Mesenchymal stem cell (in vitro differentiated cells and primary cell): ENCODE results near the gene CRYGN.

Experiments
- DNase-seq: peaks from one replicate; pipeline ENCODE4 v3.0.0-alpha.2; 2013
- H2AFZ ChIP-seq: one replicate; pipeline ENCODE4 v1.6.1; 2013; ENCODE audit warnings: low read depth, mild to moderate bottlenecking, control low read depth, inconsistent platforms, low read length, moderate library complexity
- H2AK5ac ChIP-seq: 2 replicates; pipeline ENCODE4 v1.6.1; 2013; ENCODE audit warnings: low read length, moderate library complexity, mild to moderate bottlenecking, inconsistent platforms; ENCODE audit not compliant: severe bottlenecking
- H2BK120ac ChIP-seq: one replicate; pipeline ENCODE4 v1.6.1; 2013; ENCODE audit warnings: low read depth, mild to moderate bottlenecking, inconsistent platforms, low read length, moderate library complexity
- H2BK12ac ChIP-seq, 2 experiments: one replicate each; pipeline ENCODE4 v1.6.1; 2013; ENCODE audit warnings: inconsistent platforms in 2 of 2, low read length in 2 of 2, mild to moderate bottlenecking in 2 of 2, moderate library complexity in 2 of 2, control low read depth in 1 of 2
- H2BK15ac ChIP-seq: one replicate; pipeline ENCODE4 v1.6.1; 2013; ENCODE audit warnings: mild to moderate bottlenecking, low read depth, inconsistent platforms; ENCODE audit not compliant: poor library complexity, severe bottlenecking
- H2BK5ac ChIP-seq: 2 replicates; pipeline ENCODE4 v1.6.1; 2013; ENCODE audit warnings: low read depth, mild to moderate bottlenecking, low read length, control low read depth, inconsistent platforms; ENCODE audit not compliant: poor library complexity, severe bottlenecking
- H3K14ac ChIP-seq, 2 experiments: one replicate each; pipeline ENCODE4 v1.6.1; 2013; ENCODE audit warnings: inconsistent platforms in 2 of 2, low read length in 2 of 2, control low read depth in 1 of 2, mild to moderate bottlenecking in 1 of 2, moderate library complexity in 1 of 2
- H3K18ac ChIP-seq, 2 experiments: one replicate each; pipeline ENCODE4 v1.6.1; 2013; ENCODE audit warnings: inconsistent platforms in 2 of 2, low read length in 2 of 2, control low read depth in 1 of 2, low read depth in 1 of 2, mild to moderate bottlenecking in 1 of 2
- H3K23ac ChIP-seq, 2 experiments: one replicate each; pipeline ENCODE4 v1.6.1; 2013; ENCODE audit warnings: inconsistent platforms in 2 of 2, low read length in 2 of 2, mild to moderate bottlenecking in 2 of 2, moderate library complexity in 2 of 2, control low read depth in 1 of 2
- H3K27ac ChIP-seq: 2 replicates; pipeline ENCODE4 v1.5.1; 2013; ENCODE audit warnings: mild to moderate bottlenecking, moderate library complexity, low read length, control low read depth, inconsistent platforms; ENCODE audit not compliant: poor library complexity, severe bottlenecking
- H3K27me3 ChIP-seq, 2 experiments: 2 replicates each; pipeline versions ENCODE4 v1.6.1 to v1.7.0; 2013; ENCODE audit warnings: low read length in 2 of 2, mild to moderate bottlenecking in 2 of 2, moderate library complexity in 2 of 2, control low read depth in 1 of 2, inconsistent platforms in 1 of 2; ENCODE audit not compliant: control insufficient read depth in 1 of 2, insufficient read depth in 1 of 2
- H3K36me3 ChIP-seq, 2 experiments: 2 replicates each; pipeline versions ENCODE4 v1.6.1 to v1.7.0; 2013; ENCODE audit warnings: low read length in 2 of 2, control low read depth in 1 of 2, inconsistent platforms in 1 of 2, low read depth in 1 of 2, mild to moderate bottlenecking in 1 of 2; ENCODE audit not compliant: insufficient read depth in 2 of 2, control insufficient read depth in 1 of 2
- H3K4ac ChIP-seq, 2 experiments: one replicate each; pipeline ENCODE4 v1.6.1; 2013; ENCODE audit warnings: inconsistent platforms in 2 of 2, low read length in 2 of 2, mild to moderate bottlenecking in 2 of 2, moderate library complexity in 2 of 2, control low read depth in 1 of 2, low read depth in 1 of 2
- H3K4me1 ChIP-seq: 2 replicates; pipeline ENCODE4 v1.6.1; 2013; ENCODE audit warnings: low read depth, low read length, control low read depth; ENCODE audit not compliant: control insufficient read depth, insufficient read depth
- H3K4me2 ChIP-seq: 2 replicates; pipeline ENCODE4 v1.6.1; 2013; ENCODE audit warnings: low read length, mild to moderate bottlenecking, inconsistent platforms; ENCODE audit not compliant: poor library complexity, severe bottlenecking
- H3K4me3 ChIP-seq, 2 experiments: 2 replicates each; pipeline versions ENCODE4 v1.5.1 to v1.7.0; 2013; ENCODE audit warnings: low read length in 2 of 2, mild to moderate bottlenecking in 2 of 2, control low read depth in 1 of 2, low read depth in 1 of 2; ENCODE audit not compliant: insufficient read depth in 1 of 2
- H3K79me1 ChIP-seq: replicated peaks from 2 replicates; pipeline ENCODE4 v1.6.1; 2013; ENCODE audit warnings: mild to moderate bottlenecking, control low read depth, low read length, inconsistent platforms; ENCODE audit not compliant: poor library complexity, severe bottlenecking
- H3K9ac ChIP-seq: 2 replicates; pipeline ENCODE4 v1.7.0; 2013; ENCODE audit warnings: mild to moderate bottlenecking, low read length, moderate library complexity
- H3K9me3 ChIP-seq: 2 replicates; pipeline ENCODE4 v1.7.0; 2013; ENCODE audit warnings: mild to moderate bottlenecking, low read length; ENCODE audit not compliant: control insufficient read depth
- H4K8ac ChIP-seq: one replicate; pipeline ENCODE4 v1.6.1; 2013; ENCODE audit warnings: inconsistent platforms, mild to moderate bottlenecking, low read length, moderate library complexity
- H4K91ac ChIP-seq: one replicate; pipeline ENCODE4 v1.6.1; 2013; ENCODE audit warnings: mild to moderate bottlenecking, low read length, inconsistent platforms
- WGBS: methylation state at CpG from one replicate; pipeline ENCODE4 v1.1.7; 2013; ENCODE audit warnings: mixed read lengths; 5-methylcytosine and 5-hydroxymethylcytosine counted together

CRYGN gene

GRCh38 chr7:151380199-151381097 is 59.5 kb downstream of the CRYGN start:
- Histone ChIP-seq H2AK5ac (no peak overlapping the region), H4K8ac (no peak overlapping the region), H3K36me3 (peaks cover 32 to 46% of the 10 kb centered on the region in 2 experiments), H3K9me3 (peaks cover 5% of the 10 kb centered on the region), H2BK12ac (no peak overlapping the region), H3K18ac (no peak overlapping the region), H3K9ac (no peak overlapping the region), H2BK15ac (no peak overlapping the region), H3K23ac (no peak overlapping the region), H3K27me3 (peaks cover 41 to 42% of the 10 kb centered on the region in 2 experiments), H3K27ac (no peak overlapping the region), H3K4me2 (no peak overlapping the region), H4K91ac (no peak overlapping the region), H3K4me3 (no peak overlapping the region), H3K79me1 (no peaks in the 10 kb centered on the region), H3K4me1 (peaks cover 9% of the 10 kb centered on the region), H2AFZ (no peak overlapping the region), H2BK120ac (no peak overlapping the region), H3K14ac (no peak overlapping the region), H2BK5ac (no peak overlapping the region), H3K4ac (no peak overlapping the region)
- 91% methylated on average over 32 of the region's 32 CpGs for WGBS
- no peak for DNase-seq

GRCh38 chr7:151379534-151380198 is 60.3 kb downstream of the CRYGN start:
- Histone ChIP-seq H3K4me3 (no peak overlapping the region), H3K79me1 (no peaks in the 10 kb centered on the region), H2AFZ (no peak overlapping the region), H3K9me3 (peaks cover 5% of the 10 kb centered on the region), H3K23ac (no peak overlapping the region), H3K27ac (no peak overlapping the region), H2BK5ac (no peak overlapping the region), H3K4me2 (no peak overlapping the region), H2BK12ac (no peak overlapping the region), H3K14ac (no peak overlapping the region), H3K4me1 (peaks cover 9% of the 10 kb centered on the region), H3K36me3 (peaks cover 37 to 50% of the 10 kb centered on the region in 2 experiments), H3K4ac (no peak overlapping the region), H3K27me3 (peaks cover 33 to 35% of the 10 kb centered on the region in 2 experiments), H3K9ac (no peak overlapping the region), H3K18ac (no peak overlapping the region), H2BK15ac (no peak overlapping the region), H2BK120ac (no peak overlapping the region), H2AK5ac (no peak overlapping the region), H4K8ac (no peak overlapping the region), H4K91ac (no peak overlapping the region)
- no peak for DNase-seq
- WGBS = 89% methylated on average over 25 of the region's 25 CpGs

GRCh38 chr7:151379193-151379520 is 60.8 kb downstream of the CRYGN start:
- Histone ChIP-seq H2AK5ac (no peak overlapping the region), H3K4me2 (no peak overlapping the region), H3K23ac (no peak overlapping the region), H4K91ac (no peak overlapping the region), H3K4ac (no peak overlapping the region), H3K9me3 (no peaks in the 10 kb centered on the region), H3K27me3 (peaks cover 28 to 30% of the 10 kb centered on the region in 2 experiments), H3K18ac (no peak overlapping the region), H3K4me1 (peaks cover 9% of the 10 kb centered on the region), H2BK12ac (no peak overlapping the region), H3K36me3 (peaks cover 42 to 55% of the 10 kb centered on the region in 2 experiments), H3K14ac (no peak overlapping the region), H3K9ac (no peak overlapping the region), H3K79me1 (no peaks in the 10 kb centered on the region), H2BK120ac (no peak overlapping the region), H2BK5ac (no peak overlapping the region), H3K27ac (no peak overlapping the region), H3K4me3 (no peak overlapping the region), H2AFZ (no peak overlapping the region), H2BK15ac (no peak overlapping the region), H4K8ac (no peak overlapping the region)
- WGBS = 93% methylated on average over 6 of the region's 6 CpGs
- no peak for DNase-seq
